Measurements from ENCODE around the gene FAM107B.

DNA sequence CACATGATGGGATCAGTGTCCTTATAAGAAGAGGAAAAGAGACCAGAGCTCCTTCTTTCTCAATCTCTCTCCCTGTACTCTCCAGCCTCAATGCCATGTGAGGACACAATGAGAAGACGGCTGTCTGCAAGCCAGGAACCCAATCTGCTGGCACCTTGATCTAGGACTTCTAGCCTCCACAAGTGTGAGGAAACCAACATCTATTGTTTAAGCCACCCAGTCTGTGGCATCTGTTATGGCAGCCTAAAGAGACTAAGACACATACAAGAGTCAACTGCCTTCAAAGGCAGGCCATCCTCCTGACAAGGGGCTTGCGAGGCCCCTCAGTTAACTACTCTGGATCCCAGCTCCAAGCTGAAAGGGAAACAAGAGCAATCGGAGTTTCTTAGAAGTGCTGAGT, 225.7 kb downstream of the FAM107B start:
- TF ChIP-seq POLR2AphosphoS5 (IDR thresholded peaks at IDR 0.05; ENCODE audit: low read depth, low read length) (no peak), POLR2A (IDR thresholded peaks at IDR 0.05; ENCODE audit: low read depth, low read length) (no peak), TAF1 (IDR thresholded peaks at IDR 0.05; ENCODE audit: low read depth, low read length) (no peak), POU2F2 (IDR thresholded peaks at IDR 0.05; ENCODE audit: low read depth, low read length) (no peak)
